Ammon's horn (tissue), 1 donor: ENCODE results near the gene SIX5.
"Not testable (repeated sequence)": the region's sequence is repeated elsewhere in the genome, so short reads cannot be mapped to it uniquely, and the experiment has no call there.

Experiments used
- DNase-seq: peaks from one replicate; pipeline ENCODE4 v3.0.0-alpha.2; 2016; ENCODE audit warnings: low spot score

The SIX5 gene

DNA sequence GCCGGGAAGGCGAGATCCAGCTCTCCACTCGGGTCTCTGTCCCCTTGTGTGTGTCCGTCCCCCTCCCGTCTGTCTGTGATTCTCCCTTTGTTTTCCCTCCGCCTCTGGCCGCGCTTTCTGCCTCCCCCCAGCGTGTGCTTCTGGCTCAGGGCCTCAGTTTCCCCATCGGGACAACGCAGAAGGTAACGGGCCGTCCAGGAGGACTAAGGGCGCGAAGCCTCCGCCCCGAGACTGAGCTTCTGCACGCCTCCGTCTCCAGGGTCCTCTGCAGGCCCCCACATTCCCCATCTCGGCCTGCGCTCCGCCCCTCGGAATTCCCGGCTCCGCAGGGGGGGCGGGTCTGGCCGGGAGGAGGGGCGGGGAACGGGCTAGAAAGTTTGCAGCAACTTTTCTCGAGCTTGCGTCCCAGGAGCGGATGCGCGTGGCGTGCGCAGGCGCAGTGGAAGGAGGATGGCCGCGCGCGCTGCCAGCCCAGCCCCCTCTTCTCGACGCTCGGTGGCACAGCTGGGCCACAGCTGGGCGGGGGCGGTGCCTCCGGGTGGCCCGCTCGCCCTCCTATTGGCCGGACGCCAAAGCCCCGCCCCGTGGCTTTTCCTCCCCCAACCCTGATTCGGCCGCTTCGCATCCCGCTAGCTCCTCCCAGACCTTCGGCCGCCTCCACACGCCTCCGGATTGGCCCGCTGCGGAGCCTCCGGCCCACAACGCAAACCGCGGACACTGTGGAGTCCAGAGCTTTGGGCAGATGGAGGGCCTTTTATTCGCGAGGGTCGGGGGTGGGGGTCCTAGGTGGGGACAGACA lies at the start of gene SIX5:
SIX5 (minus strand) TSS at position 269 of the 799 bp plus-strand sequence. CDS start 408 bp downstream, outside the sequence.
- peak; percentile 95 for DNase-seq

GRCh38 chr19:45817725-45818301 lies 48.8 kb upstream of the SIX5 start:
- no peak for DNase-seq

DNA sequence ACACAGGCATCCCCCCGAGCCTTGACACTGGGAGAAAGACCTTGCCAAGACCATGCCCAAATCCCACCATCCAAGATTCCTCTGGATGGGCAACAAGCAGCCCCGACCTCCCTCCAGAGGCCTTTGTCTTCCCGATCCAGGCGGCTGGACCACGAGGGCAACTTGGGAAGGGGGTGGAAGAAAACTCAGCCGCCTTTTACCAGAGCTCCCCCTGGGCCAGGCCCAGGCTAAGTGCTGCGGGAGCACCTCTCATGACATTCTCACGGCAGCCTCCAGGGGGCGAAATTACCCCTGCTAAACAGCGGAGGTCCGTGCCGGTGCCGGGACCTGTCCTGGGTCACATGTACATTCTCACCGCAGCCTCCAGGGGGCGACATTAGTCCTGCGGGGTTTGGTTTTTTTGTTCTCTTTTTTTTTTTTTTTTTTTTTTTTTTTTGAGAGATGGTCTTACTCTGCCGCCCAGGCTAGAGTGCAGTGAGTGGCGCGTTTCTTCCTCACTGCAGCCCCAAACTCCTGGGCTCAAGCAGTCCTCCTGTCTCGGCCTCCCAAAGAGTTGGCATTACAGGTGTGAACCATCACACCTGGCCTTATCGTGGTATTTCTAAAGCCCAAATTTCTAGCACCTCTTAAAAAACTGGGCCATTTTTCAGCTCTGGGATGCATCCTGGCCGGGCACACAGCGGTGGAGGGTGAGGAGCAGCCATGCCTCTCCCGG lies 48.1 kb upstream of the SIX5 start:
- DNase-seq = peak; percentile 88

- no peak for DNase-seq
Measured at GRCh38 chr19:45816236-45817009, 47.4 kb upstream of the SIX5 start.

- DNase-seq = no peak
Measured at GRCh38 chr19:45815481-45816216, 46.6 kb upstream of the SIX5 start.

GRCh38 chr19:45814851-45815480 lies 45.9 kb upstream of the SIX5 start, which contains the start of gene RSPH6A:
Gene RSPH6A, minus strand, starts transcription at chr19:45815308. Its CDS starts 132 bp downstream, at chr19:45815176.
- DNase-seq = no peak

DNA sequence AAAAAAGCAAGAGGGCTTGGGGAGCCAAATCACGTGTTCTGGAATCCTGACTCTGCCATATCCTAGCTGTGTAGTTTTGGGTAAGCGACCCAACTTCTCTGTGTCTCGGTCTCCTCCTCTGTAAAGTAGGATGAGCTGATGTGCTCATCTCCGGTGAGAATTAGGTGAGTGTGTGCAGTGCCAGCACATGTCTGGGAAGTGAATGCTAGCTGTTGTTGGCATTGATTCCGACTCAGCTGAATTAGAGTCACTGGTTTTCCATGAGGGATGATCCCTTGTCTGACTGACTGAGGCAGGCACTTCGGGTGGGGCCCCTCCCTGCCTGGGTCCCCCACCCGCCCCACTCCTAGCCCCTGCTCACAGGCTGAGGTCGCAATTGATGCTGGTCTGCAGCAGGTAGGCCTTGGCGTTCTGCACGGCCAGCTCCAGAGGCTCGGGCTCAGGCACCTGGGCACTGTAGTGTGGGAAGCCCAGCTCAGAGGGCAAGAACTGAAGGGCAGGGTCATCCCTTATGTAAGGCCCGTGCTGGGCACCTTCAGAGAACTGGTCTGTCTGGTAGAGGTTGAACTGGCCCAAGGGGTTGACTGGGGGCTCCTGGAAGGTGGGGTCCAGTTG lies 45.2 kb upstream of the SIX5 start:
- DNase-seq = no peak

GRCh38 chr19:45812297-45812696 lies 43.2 kb upstream of the SIX5 start:
- no peak for DNase-seq

GRCh38 chr19:45809643-45810159 lies 40.6 kb upstream of the SIX5 start:
- no peak for DNase-seq

- DNase-seq = no peak
Measured at GRCh38 chr19:45805719-45806118, 36.7 kb upstream of the SIX5 start.

- no peak for DNase-seq
Measured at GRCh38 chr19:45804959-45805230, 35.8 kb upstream of the SIX5 start.

DNA sequence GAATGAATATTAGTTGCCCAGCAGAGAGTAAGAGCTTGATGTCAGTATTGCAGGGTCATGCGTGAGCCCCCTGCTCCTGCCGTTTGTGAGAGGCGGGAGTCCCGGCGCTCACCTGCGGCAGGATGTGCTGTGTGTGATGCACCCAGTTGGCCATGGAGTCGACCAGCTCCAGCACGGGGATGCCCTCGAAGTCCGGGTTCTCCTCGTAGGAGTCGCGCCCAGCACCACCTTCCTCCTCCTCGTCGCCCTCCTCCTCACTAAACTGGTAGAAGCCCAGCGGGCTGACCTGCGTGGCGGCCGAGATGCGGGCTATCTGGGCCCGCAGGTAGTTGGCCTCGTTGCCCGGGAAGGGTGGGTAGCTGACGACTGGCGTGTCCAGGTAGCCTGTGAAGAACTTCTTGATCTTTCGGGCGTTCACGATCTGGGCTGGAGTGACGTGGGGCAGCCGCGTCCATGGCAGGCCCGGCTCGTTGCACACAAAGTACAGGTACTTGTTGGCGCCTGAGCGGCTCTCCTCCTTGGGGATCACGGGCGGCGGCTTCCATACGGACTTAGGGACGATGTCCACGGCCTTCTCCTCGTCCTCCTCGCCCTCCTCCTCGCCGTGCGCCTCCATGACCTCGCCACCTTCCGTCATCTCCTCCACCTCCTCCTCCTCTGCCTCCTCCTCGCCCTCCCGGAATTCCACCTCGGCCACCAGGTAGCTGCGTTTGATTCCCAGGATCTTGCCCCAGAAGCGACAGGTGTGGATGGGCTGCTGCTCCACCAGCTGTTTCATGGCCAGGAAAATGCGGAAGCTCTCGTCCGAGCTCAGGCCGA lies 35.3 kb upstream of the SIX5 start:
- no peak for DNase-seq

DNA sequence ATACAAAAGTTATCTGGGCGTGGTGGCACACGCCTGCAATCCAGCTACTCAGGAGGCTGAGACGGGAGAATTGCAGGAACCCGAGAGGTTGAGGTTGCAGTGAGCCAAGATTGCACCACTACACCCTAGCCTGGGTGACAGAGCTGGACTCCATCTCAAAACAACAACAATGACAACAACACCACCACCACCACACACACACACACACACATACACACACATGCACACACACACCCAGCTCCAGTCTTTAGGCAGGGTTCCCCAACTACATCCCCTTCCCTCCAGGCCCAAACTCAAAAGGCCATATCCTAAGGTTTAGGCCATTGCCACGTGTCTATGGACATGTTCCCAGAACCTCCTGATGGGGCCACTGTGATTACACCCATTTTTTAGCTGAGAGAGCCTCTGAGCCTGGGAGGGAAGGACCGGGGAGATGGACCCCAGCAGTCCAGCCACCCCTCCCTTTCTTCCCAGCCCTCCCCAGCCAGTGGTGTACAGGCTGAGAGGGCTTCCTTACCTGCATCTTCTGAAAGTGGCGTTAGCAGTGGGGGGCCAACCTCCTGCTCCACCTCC lies 32.6 kb upstream of the SIX5 start:
- DNase-seq = no peak

- no peak for DNase-seq
Measured at GRCh38 chr19:45800070-45800553, 31.1 kb upstream of the SIX5 start.

- DNase-seq = not testable (repeated sequence)
Measured at GRCh38 chr19:45799541-45799940, 30.5 kb upstream of the SIX5 start.

DNA sequence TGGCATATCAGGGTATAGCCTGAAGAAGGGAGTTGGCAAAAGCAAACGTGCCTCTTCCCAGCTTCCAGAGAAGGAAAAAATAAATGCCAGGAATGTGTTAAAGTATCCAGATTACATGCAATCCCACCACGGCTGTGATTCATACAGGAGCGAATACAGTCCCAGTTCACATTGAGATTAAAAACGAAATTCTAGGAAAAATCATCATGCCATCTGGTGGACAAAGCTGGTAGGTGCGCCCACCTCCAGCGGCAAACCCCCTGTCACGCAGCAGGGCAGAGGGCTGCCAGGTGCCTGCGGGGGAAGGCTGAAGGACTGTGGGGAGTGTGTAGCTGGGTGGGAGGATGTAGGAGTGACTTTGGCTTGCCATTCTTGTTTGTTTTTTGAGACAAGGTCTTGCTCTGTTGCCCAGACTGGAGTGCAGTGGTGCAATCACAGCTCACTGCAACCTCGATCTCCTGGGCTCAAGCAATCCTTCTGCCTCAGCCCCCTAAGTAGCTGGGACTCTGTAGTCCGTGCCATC lies 30.0 kb upstream of the SIX5 start:
- peak; percentile 65 for DNase-seq

DNA sequence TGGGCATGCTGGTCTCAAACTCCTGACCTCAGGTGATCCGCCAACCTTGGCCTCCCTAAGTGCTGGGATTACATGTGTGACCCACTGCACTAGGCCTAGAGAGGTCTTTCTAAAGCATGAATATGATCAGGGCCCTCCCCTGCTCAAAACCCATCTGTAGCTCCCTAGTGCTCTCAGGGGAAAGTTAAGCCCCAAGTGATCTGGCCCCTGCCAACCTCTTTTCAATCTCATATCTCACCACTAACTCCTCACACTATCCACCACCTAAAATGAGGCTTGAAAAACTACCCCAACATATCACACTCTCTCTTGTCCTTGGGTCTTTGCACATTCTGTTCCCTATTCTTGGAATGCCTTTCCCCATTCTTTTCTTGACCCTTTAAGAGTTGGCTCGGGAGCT lies 25.6 kb upstream of the SIX5 start:
- DNase-seq = no peak

DNA sequence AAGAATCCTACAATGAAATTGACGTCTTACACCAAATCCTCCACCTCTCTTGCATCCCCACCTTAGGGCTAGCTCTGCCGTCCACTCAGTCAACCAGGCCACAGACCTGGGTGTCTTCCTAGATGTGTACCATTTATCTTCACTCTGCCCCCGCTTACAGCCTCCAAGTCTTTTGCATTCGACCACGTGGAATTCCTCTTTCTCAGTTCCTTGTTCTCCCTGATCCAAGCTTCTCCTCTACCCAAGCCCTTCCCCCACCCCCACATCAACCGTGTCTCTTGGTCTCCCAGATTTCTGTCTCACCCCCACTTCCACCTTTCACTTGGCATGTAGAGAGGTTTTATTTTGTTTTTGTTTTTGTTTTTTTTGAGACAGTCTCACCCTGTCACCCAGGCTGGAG lies 24.8 kb upstream of the SIX5 start:
- DNase-seq = no peak

DNA sequence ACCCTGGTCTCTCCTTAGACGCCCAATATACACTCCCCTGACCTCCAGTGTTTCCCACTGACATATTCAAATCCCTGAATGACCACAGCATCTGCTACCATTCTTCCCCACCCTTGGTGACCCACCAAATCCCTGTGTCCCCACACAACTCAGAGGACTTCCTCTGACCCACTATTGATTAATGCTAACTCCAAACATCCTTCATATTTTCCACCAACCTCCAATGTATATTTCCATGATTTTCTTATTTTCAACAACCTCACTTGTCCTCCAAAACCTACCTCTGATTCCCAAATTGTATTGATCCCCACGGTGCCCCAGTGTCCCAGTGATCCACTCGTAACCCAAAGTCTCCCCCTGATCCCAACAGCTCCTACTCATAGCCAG lies 24.1 kb upstream of the SIX5 start:
- DNase-seq = no peak
